Fibroblast of the aortic adventitia (primary cell): ENCODE measurements around the gene LMBR1L. TPM values are rescaled to one million over a fixed set of nuclear protein-coding genes. Genes with fewer than 3 reads are reported as not detected.

ENCODE experiments used
- DNase-seq: peaks from one replicate; pipeline ENCODE4 v3.0.0-alpha.2; 2010; ENCODE audit warnings: low read depth
- H3K4me3 ChIP-seq: 2 replicates; pipeline ENCODE4 v1.5.1; 2011; ENCODE audit warnings: low read depth, mild to moderate bottlenecking, control low read depth, low read length, moderate library complexity
- total RNA-seq: library from RNA; depleted of rRNA; stranded (reverse); fragments of >200 nt; gene quantifications from 2 replicates; pipeline ENCODE4 v1.2.3, GENCODE V29; 2012; ENCODE audit warnings: low replicate concordance
- TF ChIP-seq, protein P1 (sequence below): IDR thresholded peaks from 2 replicates; pipeline ENCODE4 v1.5.1; 2011; ENCODE audit warnings: mild to moderate bottlenecking, low read length, control low read depth, inconsistent platforms; ENCODE audit not compliant: insufficient read depth

The LMBR1L gene
- total RNA-seq, 1 donor = 20.2 TPM

DNA sequence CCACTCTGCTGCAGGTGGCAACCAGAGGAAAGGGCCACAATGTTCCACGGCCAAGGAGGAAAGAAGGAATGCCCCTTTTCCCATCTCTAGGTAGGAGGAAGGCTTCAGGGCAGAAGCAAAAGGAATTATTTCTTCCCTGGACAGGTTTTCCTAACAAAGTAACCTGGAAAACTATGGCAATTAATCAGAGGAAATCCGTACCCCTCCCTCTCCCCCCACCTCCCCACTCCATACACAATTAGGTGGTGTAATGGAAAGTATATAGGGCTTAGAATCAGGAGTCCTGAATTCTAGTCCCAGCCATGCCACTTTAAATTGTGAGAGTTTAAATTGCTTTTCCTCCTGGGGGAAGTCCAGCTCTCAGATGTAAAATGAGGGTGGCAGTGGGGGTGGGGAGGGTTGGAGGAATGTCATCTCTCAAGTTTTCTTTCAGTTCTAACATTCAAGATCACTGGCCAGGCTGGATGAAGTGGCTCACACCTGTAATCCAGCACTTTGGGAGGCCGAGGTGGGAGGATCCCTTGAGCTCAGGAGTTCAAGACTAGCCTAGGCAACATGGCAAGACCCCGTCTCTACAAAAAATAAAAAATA is 17.7 kb downstream of the LMBR1L start:
- no peak overlapping the region for H3K4me3 ChIP-seq
- no peak for DNase-seq
- TF ChIP-seq, protein P1, sequence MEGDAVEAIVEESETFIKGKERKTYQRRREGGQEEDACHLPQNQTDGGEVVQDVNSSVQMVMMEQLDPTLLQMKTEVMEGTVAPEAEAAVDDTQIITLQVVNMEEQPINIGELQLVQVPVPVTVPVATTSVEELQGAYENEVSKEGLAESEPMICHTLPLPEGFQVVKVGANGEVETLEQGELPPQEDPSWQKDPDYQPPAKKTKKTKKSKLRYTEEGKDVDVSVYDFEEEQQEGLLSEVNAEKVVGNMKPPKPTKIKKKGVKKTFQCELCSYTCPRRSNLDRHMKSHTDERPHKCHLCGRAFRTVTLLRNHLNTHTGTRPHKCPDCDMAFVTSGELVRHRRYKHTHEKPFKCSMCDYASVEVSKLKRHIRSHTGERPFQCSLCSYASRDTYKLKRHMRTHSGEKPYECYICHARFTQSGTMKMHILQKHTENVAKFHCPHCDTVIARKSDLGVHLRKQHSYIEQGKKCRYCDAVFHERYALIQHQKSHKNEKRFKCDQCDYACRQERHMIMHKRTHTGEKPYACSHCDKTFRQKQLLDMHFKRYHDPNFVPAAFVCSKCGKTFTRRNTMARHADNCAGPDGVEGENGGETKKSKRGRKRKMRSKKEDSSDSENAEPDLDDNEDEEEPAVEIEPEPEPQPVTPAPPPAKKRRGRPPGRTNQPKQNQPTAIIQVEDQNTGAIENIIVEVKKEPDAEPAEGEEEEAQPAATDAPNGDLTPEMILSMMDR = no peak

DNA sequence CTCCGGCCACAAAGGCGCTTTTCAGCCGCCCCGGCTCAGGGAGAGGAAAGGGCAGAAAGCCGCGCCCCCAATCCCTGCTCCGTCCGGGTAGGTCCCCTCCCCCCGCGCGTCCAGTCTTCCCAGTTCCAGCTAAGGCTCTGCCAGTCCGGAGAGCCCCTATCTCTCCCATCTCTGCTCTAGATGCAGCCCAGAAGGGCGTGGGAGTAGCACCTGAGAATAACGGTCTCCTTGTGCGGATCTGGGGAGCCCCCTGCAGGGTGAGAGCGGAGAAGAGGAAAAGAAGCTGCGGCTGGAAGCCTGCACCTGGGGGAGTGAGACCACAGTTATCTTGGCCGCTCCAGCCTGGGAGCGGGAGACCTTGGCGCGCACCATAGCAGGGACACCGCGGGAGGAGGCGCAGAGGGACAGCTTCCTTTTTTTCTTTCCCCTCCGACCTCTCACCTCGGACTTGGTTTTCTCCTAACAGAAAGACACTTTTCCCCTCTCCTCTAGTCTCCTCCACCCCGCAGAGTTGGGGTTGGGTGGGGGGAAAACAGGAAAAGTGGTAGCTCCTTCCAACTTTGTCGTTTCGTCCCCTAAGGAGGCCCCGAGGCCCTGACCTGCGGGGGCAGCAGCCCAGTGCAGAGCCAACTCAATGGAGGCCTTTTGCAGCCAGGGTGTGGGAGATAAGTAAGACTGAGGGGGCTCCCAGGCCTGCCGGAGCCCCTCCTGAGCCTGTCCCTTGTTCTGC is 18.4 kb downstream of the LMBR1L start:
- no peak for DNase-seq
- H3K4me3 ChIP-seq = peak overlapping the region; percentile 42
- TF ChIP-seq, protein P1 = peak; percentile 57

DNA sequence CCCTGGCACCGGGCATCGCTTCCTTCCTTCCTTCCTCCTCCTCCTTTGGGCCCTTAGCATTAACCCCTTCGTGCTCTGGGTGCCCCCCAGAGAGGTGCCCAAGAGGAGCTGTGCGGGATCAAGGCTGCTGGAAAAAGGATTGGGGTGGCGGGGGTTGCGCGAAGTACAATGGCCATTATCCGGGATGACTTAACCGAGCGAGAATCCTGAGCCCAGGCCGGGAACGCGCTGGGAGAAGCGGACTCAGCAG is 18.9 kb downstream of the LMBR1L start:
- peak overlapping the region; percentile 42 for H3K4me3 ChIP-seq
- TF ChIP-seq, protein P1 = no peak
- DNase-seq = no peak

DNA sequence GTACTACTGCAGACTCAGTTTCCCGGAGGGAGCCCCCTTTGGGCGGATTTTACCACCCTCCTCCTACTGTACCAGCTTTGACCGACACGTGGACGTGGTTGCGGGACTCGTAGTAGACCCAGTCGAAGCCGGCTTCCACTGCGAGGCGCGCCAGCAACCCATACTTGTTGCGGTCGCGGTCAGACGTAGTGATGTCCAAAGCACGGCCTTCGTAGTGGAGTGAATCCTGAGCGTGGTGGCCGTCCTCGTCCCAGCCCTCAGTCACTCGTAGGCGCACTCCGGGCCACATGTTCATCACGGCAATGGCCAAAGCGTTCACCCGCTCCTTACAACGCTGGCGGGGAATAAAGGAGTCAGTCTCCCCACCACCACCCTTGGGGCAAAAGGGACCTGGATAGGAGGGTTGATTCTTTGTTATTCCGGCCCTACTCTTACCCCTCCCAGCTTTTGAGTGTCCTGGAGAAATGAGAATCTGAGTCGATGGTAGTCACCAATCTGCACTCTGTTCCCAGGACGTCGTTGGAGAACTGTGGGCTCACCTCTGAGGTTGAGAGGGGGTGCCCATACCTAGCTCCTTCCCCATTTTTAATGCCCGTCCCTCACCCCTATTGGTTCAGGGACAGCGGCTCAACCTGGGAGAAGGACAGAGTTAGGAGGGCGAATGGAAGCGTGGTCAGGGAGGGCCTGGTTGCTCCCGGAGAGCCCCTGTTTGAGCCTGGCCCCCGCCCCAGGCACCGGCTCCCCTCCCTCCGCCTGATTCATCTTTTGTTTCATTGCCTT is 19.4 kb downstream of the LMBR1L start:
- no peak overlapping the region for H3K4me3 ChIP-seq
- DNase-seq = no peak
- TF ChIP-seq, protein P1 = no peak

DNA sequence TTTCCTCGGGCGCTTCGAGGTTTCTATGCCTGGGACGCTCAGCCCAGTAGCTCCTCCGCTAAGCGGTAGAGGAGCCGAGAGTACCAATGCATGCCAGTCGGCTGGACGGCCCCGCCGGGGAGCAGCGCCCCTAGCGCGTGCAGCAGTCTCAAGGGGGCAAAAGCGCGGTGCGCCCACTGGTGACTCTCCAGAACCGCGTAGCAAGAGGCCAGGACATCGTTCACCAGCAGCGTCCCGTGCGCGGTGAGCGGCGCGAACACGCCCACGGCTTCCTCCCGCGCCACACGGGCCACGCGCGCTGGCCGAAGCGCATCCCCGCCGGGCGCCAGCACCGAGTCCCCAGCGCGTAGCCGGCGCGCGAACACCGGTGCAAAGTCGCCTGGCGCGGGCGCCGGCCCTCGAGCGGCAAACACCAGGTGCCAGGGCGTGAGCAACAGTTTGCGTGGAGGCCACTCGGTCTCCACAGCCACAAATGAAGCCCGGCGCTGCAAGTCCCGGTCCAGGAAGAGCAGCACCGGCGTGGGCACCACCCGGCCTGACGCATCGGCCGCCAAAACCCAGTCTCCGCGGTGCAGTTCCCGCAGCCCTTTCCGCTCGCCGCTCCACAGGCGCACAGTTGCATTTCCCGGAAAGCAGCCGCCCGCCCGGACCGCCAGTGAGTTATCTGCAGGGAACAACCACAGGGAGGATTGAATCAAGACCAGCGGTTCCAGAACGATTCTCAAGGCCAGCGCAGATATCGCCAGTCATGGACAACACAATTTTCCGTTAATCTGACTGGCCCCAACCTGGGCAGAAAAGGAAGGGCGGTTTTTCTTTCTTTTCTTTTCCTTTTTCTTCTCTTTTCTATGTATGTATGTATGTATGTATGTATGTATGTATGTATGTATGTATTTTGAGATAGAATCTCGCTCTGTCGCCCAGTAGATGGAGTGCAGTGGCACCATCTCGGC is 20.6 kb downstream of the LMBR1L start:
- TF ChIP-seq, protein P1 = peak; percentile 29
- peak overlapping the region; percentile 51 for H3K4me3 ChIP-seq
- DNase-seq = peak; percentile 54

DNA sequence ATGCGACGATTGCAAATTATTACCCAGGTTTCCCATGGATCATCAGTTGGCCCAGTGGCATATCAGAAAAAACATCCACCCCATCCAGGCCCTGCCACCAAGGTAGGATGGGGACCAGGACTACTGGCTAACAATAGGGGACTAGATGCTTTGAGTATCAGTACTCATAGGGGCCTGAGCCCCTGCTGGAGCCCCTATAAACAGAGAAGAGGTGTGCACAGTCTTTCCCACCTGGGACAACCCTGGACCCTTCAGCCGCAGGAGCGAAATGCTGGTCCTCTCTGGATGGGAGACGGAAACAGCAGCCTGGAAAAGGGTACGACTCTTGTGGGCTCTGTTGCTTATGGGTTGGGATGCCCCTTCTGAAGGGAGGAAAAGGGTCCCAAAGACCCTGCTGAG is 21.7 kb downstream of the LMBR1L start:
- DNase-seq = no peak
- no peak overlapping the region for H3K4me3 ChIP-seq
- TF ChIP-seq, protein P1 = no peak
